Esophagus (tissue), 2 donors: Measurements from ENCODE around the gene ST7. TPM values are rescaled to one million over a fixed set of nuclear protein-coding genes. Genes with fewer than 3 reads are reported as not detected.
"Not testable (repeated sequence)": the region's sequence is repeated elsewhere in the genome, so short reads cannot be mapped to it uniquely, and the experiment has no call there.

Experiments used
- H3K27ac ChIP-seq, 2 donors: one replicate each; pipeline ENCODE4 v1.5.1; 2013; ENCODE audit warnings: low read depth in 2 of 2, mild to moderate bottlenecking in 2 of 2, inconsistent platforms in 1 of 2, low read length in 1 of 2, moderate library complexity in 1 of 2
- H3K27me3 ChIP-seq, 2 donors: one replicate each; pipeline ENCODE4 v1.6.1; 2013; ENCODE audit warnings: low read length in 2 of 2, control low read depth in 1 of 2, mild to moderate bottlenecking in 1 of 2; ENCODE audit not compliant: insufficient read depth in 2 of 2, control insufficient read depth in 1 of 2
- H3K36me3 ChIP-seq, 2 donors: one replicate each; pipeline ENCODE4 v1.6.1; 2013; ENCODE audit warnings: low read length in 1 of 2; ENCODE audit not compliant: control insufficient read depth in 2 of 2, insufficient read depth in 2 of 2
- H3K4me1 ChIP-seq, 2 donors: one replicate each; pipeline ENCODE4 v1.6.1; 2013; ENCODE audit warnings: low read length in 1 of 2; ENCODE audit not compliant: control insufficient read depth in 2 of 2, insufficient read depth in 2 of 2
- H3K4me3 ChIP-seq, 2 donors: one replicate each; pipeline ENCODE4 v1.5.1; 2013; ENCODE audit warnings: low read length in 2 of 2, mild to moderate bottlenecking in 2 of 2, low read depth in 1 of 2, moderate library complexity in 1 of 2
- H3K9me3 ChIP-seq, 2 donors: one replicate each; pipeline ENCODE4 v1.6.1; 2013; ENCODE audit warnings: mild to moderate bottlenecking in 2 of 2, low read depth in 1 of 2, low read length in 1 of 2, moderate library complexity in 1 of 2; ENCODE audit not compliant: control insufficient read depth in 2 of 2, insufficient read depth in 1 of 2
- WGBS, 2 donors: extraction: QIAGEN DNeasy Blood & Tissue Kit; methylation state at CpG; one replicate each; pipeline ENCODE4 v1.1.7; 2013; 5-methylcytosine and 5-hydroxymethylcytosine counted together
- polyA plus RNA-seq, 2 donors: library from polyadenylated mRNA; stranded (reverse); fragments of 200-250 nt; gene quantifications; one replicate each; pipeline ENCODE4 v1.2.3, GENCODE V29; 2013
- donor health status: healthy with polysubstance abuse.
- donor health status: Bipolar disorder and iron deficiency.

Gene ST7
- polyA plus RNA-seq, 2 donors, result 4.3 to 7.4 TPM

- Histone ChIP-seq H3K36me3 (no peaks in the 10 kb centered on the region), H3K4me3 (no peak overlapping the region), H3K27ac (no peak overlapping the region), H3K27me3 (no peaks in the 10 kb centered on the region), H3K4me1 (no peaks in the 10 kb centered on the region), H3K9me3 (no peaks in the 10 kb centered on the region)
- WGBS, 2 donors, result 91 to 92% methylated on average over 4 of the region's 4 CpGs
Observed at GRCh38 chr7:117230276-117231046, 277.2 kb downstream of the ST7 start.

GRCh38 chr7:117231047-117231359, 277.7 kb downstream of the ST7 start:
- H3K27ac ChIP-seq, result no peak overlapping the region
- H3K9me3 ChIP-seq, result no peaks in the 10 kb centered on the region
- no peaks in the 10 kb centered on the region for H3K4me1 ChIP-seq
- no peaks in the 10 kb centered on the region for H3K27me3 ChIP-seq
- 89 to 91% methylated on average over 3 of the region's 3 CpGs for WGBS, 2 donors
- no peak overlapping the region for H3K4me3 ChIP-seq
- no peaks in the 10 kb centered on the region for H3K36me3 ChIP-seq

GRCh38 chr7:117237646-117238045, 284.3 kb downstream of the ST7 start:
- WGBS, 2 donors, result 70 to 80% methylated on average over 5 of the region's 5 CpGs
- H3K9me3 ChIP-seq, result no peaks in the 10 kb centered on the region

GRCh38 chr7:117238472-117238871, 285.2 kb downstream of the ST7 start:
- WGBS, 2 donors, result 85% methylated on average over 7 of the region's 7 CpGs
- H3K9me3 ChIP-seq, result no peaks in the 10 kb centered on the region
- H3K27me3 ChIP-seq, result no peaks in the 10 kb centered on the region

More at GRCh38 chr7:117237646-117238045, 284.3 kb downstream of the ST7 start:
- H3K4me3 ChIP-seq, result no peak overlapping the region
- no peaks in the 10 kb centered on the region for H3K36me3 ChIP-seq
- H3K27me3 ChIP-seq, result no peaks in the 10 kb centered on the region
- no peak overlapping the region for H3K27ac ChIP-seq
- no peaks in the 10 kb centered on the region for H3K4me1 ChIP-seq

GRCh38 chr7:117238937-117239336, 285.6 kb downstream of the ST7 start:
- WGBS, 2 donors, result 81 to 85% methylated on average over 7 of the region's 7 CpGs
- no peaks in the 10 kb centered on the region for H3K27me3 ChIP-seq
- H3K27ac ChIP-seq, result no peak overlapping the region
- H3K4me3 ChIP-seq, result no peak overlapping the region
- H3K9me3 ChIP-seq, result no peaks in the 10 kb centered on the region
- H3K4me1 ChIP-seq, result no peaks in the 10 kb centered on the region
- H3K36me3 ChIP-seq, result no peaks in the 10 kb centered on the region

More at GRCh38 chr7:117238472-117238871, 285.2 kb downstream of the ST7 start:
- no peaks in the 10 kb centered on the region for H3K4me1 ChIP-seq
- no peaks in the 10 kb centered on the region for H3K36me3 ChIP-seq
- H3K4me3 ChIP-seq, result no peak overlapping the region
- H3K27ac ChIP-seq, result no peak overlapping the region

- no peaks in the 10 kb centered on the region for H3K9me3 ChIP-seq
- no peak overlapping the region for H3K27ac ChIP-seq
- no peaks in the 10 kb centered on the region for H3K27me3 ChIP-seq
- no peaks in the 10 kb centered on the region for H3K4me1 ChIP-seq
- H3K36me3 ChIP-seq, result no peaks in the 10 kb centered on the region
- H3K4me3 ChIP-seq, result no peak overlapping the region
- WGBS, 2 donors, result 88 to 89% methylated on average over 4 of the region's 4 CpGs
Observed at GRCh38 chr7:117241088-117241487, 287.8 kb downstream of the ST7 start.

- Histone ChIP-seq H3K4me1 (no peaks in the 10 kb centered on the region), H3K9me3 (no peaks in the 10 kb centered on the region), H3K27ac (no peak overlapping the region), H3K36me3 (no peaks in the 10 kb centered on the region), H3K4me3 (no peak overlapping the region), H3K27me3 (no peaks in the 10 kb centered on the region)
- WGBS, 2 donors, result 67 to 72% methylated on average over 3 of the region's 3 CpGs
Observed at GRCh38 chr7:117243390-117243789, 290.1 kb downstream of the ST7 start.

- H3K4me1 ChIP-seq, H3K36me3 ChIP-seq, H3K27me3 ChIP-seq, H3K27ac ChIP-seq, H3K4me3 ChIP-seq, H3K9me3 ChIP-seq: not testable (repeated sequence)
- 90 to 96% methylated on average over 2 of the region's 2 CpGs for WGBS, 2 donors
Observed at GRCh38 chr7:117245703-117246102, 292.4 kb downstream of the ST7 start.

GRCh38 chr7:117247809-117248208, 294.5 kb downstream of the ST7 start:
- Histone ChIP-seq H3K36me3 (no peaks in the 10 kb centered on the region), H3K4me1 (no peaks in the 10 kb centered on the region), H3K9me3 (no peaks in the 10 kb centered on the region), H3K27me3 (no peaks in the 10 kb centered on the region), H3K27ac (no peak overlapping the region), H3K4me3 (no peak overlapping the region)
- 71 to 76% methylated on average over 4 of the region's 4 CpGs for WGBS, 2 donors

GRCh38 chr7:117248829-117249228, 295.5 kb downstream of the ST7 start:
- H3K4me1 ChIP-seq, result no peaks in the 10 kb centered on the region
- no peaks in the 10 kb centered on the region for H3K9me3 ChIP-seq
- H3K27me3 ChIP-seq, result no peaks in the 10 kb centered on the region
- no peaks in the 10 kb centered on the region for H3K36me3 ChIP-seq
- H3K27ac ChIP-seq, result no peak overlapping the region
- 52 to 58% methylated on average over 5 of the region's 5 CpGs for WGBS, 2 donors
- H3K4me3 ChIP-seq, result no peak overlapping the region
